GM19467 (cell line): Measurements from ENCODE around the gene NAA15.
"Not testable (repeated sequence)": the region's sequence is repeated elsewhere in the genome, so short reads cannot be mapped to it uniquely, and the experiment has no call there.

ENCODE experiments used
- ATAC-seq: cut with Tn5 transposase; IDR thresholded peaks from one replicate; pipeline ENCODE4 v1.9.1; 2021; ENCODE audit warnings: mild to moderate bottlenecking, moderate library complexity; ENCODE audit not compliant: unreplicated experiment

The NAA15 gene

GRCh38 chr4:139301113-139301820 is at the start of gene NAA15:
Gene NAA15 (plus strand): TSS chr4:139301505. CDS start chr4:139301778, 273 bp downstream.
- peak; percentile 82 for ATAC-seq

DNA sequence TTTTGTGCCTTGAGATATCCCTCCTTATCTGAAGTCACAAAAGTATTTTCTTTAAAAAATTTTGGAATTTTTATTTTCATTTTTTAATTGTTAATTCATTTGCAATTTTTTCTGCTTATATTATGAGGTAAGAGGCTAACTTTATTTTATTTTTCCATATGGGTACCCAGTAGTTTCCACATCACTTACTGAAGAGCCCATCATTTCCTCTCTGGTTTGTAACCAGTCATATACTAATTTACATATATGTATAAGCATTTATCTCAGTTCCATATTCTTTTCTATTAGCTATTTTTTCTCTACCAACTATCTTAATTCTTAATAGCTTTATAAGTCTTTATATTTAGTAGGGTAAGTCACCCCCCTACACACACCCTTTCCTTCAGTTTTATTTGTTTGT is 48.3 kb upstream of the NAA15 start:
- no peak for ATAC-seq

DNA sequence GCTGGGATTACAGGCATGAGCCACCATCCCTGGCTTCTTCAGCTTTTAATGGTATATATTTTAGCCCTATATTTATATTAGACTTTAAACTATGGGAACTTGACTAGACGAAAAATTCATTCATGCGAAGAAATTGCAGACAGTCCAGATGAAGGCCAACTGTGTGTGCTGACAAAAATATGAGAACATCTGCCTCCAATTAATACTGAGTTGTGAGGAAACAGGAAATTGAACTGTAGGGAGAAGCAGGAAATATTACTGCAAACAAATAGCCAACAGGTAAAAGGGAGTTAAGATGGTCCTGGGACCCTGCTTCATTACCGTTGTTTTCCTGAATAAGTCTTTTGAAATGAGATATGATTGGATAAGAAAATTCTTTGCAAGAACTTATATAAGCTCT is 47.6 kb upstream of the NAA15 start:
- no peak for ATAC-seq

GRCh38 chr4:139255581-139255980 is 45.7 kb upstream of the NAA15 start:
- not testable (repeated sequence) for ATAC-seq

GRCh38 chr4:139256349-139256748 is 45.0 kb upstream of the NAA15 start:
- no peak for ATAC-seq

DNA sequence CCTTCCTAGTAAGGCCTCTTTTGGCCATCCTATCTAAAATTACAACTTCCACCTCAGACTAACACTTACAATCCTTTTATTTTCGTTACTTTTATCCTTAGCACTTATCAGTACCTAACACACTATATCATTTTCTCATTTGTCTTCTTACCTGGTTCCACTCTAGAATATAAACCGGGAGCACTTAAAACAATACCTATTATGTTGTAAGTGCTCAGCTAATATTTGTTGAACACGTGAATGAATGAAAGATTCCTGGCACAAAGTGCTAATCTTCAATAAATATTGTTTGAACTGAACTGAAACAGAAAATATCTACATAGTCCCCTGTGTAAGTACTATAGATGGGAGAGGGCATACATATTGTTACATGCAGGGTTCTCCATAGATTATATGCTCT is 35.7 kb upstream of the NAA15 start:
- ATAC-seq, result no peak

DNA sequence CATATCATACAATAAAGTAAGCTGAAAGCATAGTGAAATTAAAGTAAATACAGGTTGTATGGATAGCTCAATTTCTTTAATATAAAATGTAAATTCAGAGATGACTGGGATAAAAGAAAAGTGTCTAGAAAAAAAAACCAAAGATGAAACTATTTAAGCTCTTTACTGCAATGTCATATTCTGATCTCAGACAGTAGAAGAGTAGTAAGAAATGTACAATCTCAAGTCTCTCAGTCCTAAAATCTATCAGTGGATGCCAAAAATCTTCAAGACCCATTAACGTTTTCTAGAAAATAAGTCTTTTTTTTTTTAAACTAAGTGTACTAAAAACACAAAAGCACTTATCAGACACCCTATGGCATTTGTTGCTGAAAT is 35.1 kb upstream of the NAA15 start:
- no peak for ATAC-seq

DNA sequence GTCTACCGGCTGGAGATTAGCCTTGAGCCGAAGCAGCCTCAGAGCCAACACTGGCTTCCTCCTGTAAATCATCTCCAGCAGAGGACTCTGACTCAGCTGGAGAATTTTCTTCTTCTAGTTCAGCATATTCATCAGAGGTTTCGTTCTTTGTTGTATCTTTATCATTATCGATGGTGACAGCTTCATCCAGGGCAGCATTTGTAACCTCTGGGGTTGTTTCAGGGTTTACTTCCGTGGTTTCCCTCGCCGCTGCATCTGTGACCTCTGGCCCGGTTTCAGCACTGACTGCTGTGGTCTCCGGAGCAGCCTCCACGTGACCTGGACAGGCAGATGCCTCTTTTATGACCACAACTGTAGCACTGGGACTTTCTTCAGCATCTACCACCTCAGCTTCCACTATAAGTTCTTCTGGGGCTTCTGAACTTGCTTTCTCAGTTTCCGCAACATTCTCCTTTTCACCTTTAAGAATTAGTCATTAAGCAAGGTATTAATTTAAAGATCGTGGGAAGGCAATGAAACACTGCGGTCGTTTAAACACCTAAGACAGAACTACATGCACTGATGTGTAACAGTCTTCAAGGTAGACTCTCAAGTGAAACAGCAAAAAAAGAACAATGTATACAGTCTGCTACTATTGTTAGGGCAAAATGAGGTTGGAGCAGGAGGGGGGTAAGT is 34.6 kb upstream of the NAA15 start:
- ATAC-seq, result peak; percentile 98

DNA sequence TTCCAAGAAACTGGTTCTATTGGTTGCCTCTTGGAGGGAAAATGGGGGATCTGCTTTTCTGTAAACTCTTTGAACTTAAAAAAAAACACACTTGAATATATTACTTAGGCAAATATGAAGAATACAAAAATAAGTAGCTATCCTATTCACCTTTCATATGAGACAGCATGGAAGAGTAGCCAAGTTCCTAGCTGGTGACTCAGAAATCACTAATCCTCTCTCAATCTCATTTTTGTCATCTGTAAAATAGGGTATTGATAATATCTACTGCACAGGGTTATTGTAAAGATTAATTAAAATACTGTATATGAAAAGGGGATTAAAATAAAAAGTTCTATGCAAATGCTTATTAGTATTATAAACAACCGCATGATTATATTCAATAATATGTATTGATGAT is 34.0 kb upstream of the NAA15 start:
- ATAC-seq, result no peak

- no peak for ATAC-seq
Observed at GRCh38 chr4:139273835-139274234, 27.5 kb upstream of the NAA15 start.

DNA sequence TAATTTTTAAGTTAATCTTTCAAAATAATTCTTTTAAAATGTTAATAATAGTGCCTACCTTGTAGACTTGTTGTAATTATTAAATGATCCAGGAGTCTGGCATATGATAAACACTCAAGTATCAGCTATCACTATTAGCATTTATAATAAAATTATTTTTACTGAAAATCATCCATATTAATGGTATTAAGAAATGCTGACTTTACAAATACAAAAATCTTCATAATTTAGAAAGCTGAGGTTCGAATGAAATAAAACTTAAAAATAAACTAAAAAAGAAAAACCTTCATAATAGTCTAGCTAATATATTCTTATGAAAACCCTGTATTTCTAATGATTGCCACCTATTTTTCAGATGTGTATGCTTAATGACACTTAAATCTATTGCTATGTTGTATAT is 26.5 kb upstream of the NAA15 start:
- no peak for ATAC-seq

DNA sequence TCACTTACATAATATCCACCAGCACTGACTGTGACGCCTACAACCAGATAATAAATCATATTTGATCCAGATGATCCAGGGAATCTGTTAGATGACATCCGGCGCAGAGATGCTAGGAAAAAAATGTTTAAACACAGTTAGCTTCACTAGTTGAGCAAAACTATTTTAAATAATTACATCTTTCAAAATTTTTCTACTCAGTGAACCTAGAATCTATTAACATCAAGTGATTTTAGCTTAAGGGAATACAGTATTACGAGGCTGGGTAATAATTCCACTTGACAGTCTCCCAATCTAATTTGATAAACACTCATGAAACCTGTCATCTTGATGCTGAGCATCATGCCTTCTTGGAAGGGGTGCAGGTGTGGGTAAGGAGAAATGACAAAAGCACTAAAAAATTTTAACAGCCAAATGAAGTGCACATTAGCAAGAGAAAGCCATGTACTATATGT is 26.0 kb upstream of the NAA15 start:
- ATAC-seq, result no peak

- ATAC-seq, result no peak
Observed at GRCh38 chr4:139278485-139278884, 22.8 kb upstream of the NAA15 start.

DNA sequence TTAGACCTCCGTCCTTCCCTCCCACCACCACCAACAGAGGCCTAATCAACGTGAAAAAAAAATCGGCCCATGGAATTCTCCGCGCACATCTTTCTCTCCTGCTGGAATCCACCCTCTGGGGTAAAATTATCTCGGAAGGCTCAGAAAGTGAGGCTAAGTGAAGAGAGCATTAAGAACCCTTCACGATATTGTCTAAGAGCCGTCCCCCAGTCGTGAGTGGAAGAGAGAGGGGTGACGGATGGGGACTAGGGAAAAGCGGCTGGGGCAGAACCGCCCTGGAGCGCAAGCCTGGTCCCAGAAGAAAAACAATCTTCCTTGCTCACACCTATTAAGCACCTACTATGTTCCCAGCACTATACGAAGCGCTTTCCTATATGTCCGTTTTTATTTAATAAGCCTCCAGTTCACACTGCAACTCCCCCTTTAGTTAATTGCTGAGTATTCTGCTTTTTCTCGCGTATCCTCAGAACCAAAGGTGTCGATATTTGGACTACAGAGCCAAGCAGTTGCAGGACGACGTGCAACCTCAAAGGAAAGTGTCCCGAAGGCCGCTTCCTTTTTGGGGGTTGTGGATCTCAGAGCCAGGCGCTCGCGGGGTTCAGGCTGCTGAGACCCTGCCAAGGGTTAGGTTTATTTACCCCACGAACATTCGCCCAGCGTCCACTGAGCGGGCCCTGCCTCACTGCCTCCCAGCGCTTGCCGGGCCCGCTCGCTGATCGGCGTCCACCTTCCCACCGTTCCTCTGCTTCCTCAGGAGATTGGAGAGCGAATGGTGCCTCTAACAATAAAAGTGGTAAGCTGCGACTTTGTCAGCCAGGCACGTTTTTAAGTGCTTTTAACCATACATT is 22.2 kb upstream of the NAA15 start:
- ATAC-seq, result no peak

- no peak for ATAC-seq
Observed at GRCh38 chr4:139279760-139280620, 21.3 kb upstream of the NAA15 start, which contains the start of gene MGARP. Gene MGARP (minus strand): TSS chr4:139280225. CDS start chr4:139280158, 67 bp downstream.

DNA sequence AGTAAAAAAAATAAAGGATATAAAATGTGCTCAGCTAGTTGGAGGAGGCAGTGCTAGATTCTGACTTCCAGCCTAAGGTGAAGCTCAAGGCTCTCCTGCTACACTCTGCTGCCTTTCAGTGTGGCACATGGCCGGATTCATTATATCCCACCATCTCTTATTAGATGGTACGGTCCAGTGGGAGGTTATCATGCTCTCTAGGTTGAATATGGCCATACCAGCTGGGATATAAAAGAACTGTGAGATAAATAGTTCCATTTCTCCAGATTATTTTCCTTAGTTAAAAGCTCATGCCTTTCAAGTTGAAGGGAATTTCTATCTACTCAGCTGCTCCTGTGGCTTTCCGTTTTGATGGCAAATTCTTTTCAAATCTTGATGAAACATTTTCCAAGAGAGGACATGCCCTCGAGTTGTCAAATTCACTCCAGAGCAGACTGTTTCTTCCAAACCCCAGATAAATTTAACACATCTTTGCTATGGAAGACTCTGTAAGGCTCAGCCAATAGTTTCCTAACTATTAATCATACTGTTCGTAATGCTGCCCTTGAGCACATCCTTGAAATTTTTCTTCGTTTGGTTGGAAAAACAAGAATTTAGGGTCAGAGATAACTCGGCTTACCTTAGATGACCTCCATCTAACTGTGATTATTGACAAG is 19.1 kb upstream of the NAA15 start:
- no peak for ATAC-seq

DNA sequence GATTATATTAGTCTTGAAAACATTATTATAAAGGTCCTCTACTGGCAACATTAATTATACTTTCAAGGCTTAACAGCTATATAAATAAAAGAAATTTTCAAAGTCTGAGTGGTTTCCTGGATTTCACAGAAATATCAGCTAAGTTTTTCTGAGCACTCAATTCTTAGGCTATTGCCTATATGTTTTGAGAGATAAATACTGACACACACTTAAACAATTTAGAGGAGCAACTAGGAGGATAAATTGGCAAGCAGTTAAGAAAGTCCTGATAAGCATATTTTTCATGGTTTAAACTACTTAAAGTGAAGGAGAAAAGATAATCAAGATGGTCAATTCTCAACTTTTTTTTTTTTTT is 18.6 kb upstream of the NAA15 start:
- ATAC-seq, result no peak

GRCh38 chr4:139286186-139286698 is 15.1 kb upstream of the NAA15 start:
- ATAC-seq, result no peak

DNA sequence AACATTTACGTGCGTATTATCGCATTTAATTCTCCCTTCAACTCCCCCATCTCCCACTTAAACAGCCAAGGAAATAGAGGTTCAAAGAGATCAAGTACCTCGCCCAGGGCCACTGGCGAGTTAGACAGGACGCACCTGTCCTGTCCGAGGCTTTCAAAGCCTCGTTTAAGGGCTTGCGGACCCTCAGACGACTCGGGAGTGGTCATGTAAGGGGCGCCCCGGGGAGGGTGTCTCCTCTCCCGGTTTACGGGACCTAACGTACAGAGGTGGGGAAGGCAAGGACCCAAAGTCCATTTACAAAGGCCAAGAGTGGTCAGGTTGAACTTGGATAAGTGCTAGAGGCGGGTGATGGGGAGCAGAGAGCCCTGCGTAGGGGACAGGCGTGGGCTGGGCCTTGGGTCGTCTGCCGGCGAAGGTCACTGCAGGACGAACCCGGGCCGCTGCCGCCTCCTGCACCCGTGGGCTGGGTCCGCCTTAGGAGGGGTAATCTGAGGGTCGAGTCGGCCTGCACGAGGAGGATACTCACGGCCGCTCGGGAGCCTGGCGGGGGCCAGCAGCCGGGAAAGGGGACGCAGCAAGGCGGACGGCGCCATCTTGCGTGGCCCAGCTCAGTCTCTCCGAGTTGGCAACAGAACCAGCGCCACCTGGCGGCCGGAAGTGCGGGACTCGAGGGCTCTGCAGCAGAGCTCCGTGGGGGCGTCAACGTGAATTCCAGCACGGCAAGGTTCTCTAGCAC is 5.9 kb upstream of the NAA15 start:
- peak; percentile 95 for ATAC-seq
